Endothelial cell of umbilical vein (primary cell): Measurements from ENCODE around the gene LRP1B. TPM values are rescaled to one million over a fixed set of nuclear protein-coding genes. Genes with fewer than 3 reads are reported as not detected.

ENCODE experiments used
- BruUV-seq: library from RNA; stranded (reverse); fragments of 400-500 nt; replicated peaks from 2 replicates; lab custom pipeline; 2021; lab: Mats Ljungman, UMichigan
- CTCF ChIA-PET: fragments of 300-600, 350-600 bp; sonication (Branson Sonifier 250); formaldehyde crosslinking; loops from one replicate; lab custom pipeline; 2021; ENCODE audit warnings: antibody characterized with exemption, inconsistent platforms; lab: Charles Lee
- POLR2A ChIA-PET: fragments of 300-600, 350-600 bp; sonication (Branson Sonifier 250); formaldehyde crosslinking; loops from one replicate; lab custom pipeline; 2021; ENCODE audit warnings: antibody characterized with exemption, inconsistent platforms; lab: Charles Lee
- DNase-seq: peaks from one replicate; pipeline ENCODE4 v3.0.0-alpha.2; 2011; ENCODE audit warnings: low read depth, low spot score
- FAIRE-seq: peaks from 2 replicates; lab custom pipeline; 2011; peaks lifted over from hg19 to GRCh38; lab: Jason Lieb, UNC
- H2AFZ ChIP-seq: 2 replicates; pipeline ENCODE4 v1.6.0; 2012; ENCODE audit warnings: low read depth, low read length, control low read depth, inconsistent platforms
- H3K27ac ChIP-seq: 2 replicates; pipeline ENCODE4 v1.5.1; 2011; ENCODE audit warnings: low read depth, mild to moderate bottlenecking, control low read depth, low read length, moderate library complexity; ENCODE audit not compliant: insufficient read depth
- H3K27me3 ChIP-seq, 2 experiments: 2 replicates each; pipeline versions ENCODE4 v1.6.0 to v1.6.1; 2011; ENCODE audit warnings: low read length in 2 of 2, mixed read lengths in 1 of 2; ENCODE audit not compliant: control insufficient read depth in 2 of 2, insufficient read depth in 2 of 2
- H3K36me3 ChIP-seq, 2 experiments: 2 replicates in 1 of 2; 3 replicates in 1 of 2; pipeline ENCODE4 v1.5.1; 2011; ENCODE audit warnings: low read length in 2 of 2, mild to moderate bottlenecking in 1 of 2, moderate library complexity in 1 of 2; ENCODE audit not compliant: control insufficient read depth in 2 of 2, insufficient read depth in 2 of 2; ENCODE audit errors: extremely low read depth in 1 of 2
- H3K4me1 ChIP-seq: 3 replicates; pipeline ENCODE4 v1.5.1; 2011; ENCODE audit warnings: mild to moderate bottlenecking, low read length; ENCODE audit not compliant: control insufficient read depth, insufficient read depth; ENCODE audit errors: extremely low read depth
- H3K4me2 ChIP-seq: 2 replicates; pipeline ENCODE4 v1.6.1; 2011; ENCODE audit warnings: low read length, control low read depth, mixed read lengths; ENCODE audit not compliant: insufficient read depth
- H3K4me3 ChIP-seq, 3 experiments: fragments of 200-600 bp in 1 of 3; sonication (generic), shearing (Covaris generic) in 1 of 3; replicated peaks in 1 of 3; 2 replicates each; pipeline ENCODE4 v1.5.1; 2011 to 2016; ENCODE audit warnings: control low read depth in 3 of 3, low read length in 3 of 3, mild to moderate bottlenecking in 2 of 3, inconsistent platforms in 1 of 3, low read depth in 1 of 3, moderate library complexity in 1 of 3; ENCODE audit not compliant: insufficient read depth in 1 of 3
- H3K79me2 ChIP-seq: 2 replicates; pipeline ENCODE4 v1.6.0; 2012; ENCODE audit warnings: low read length, inconsistent platforms; ENCODE audit not compliant: control insufficient read depth, insufficient read depth
- H3K9ac ChIP-seq: replicated peaks from 2 replicates; pipeline ENCODE3; 2011; ENCODE audit warnings: low read length, control low read depth; ENCODE audit not compliant: insufficient read depth; ENCODE audit errors: extremely low read depth
- H3K9me1 ChIP-seq: replicated peaks from 3 replicates; pipeline ENCODE4 v1.6.0; 2011; ENCODE audit warnings: mild to moderate bottlenecking, low read length; ENCODE audit not compliant: control insufficient read depth, insufficient read depth; ENCODE audit errors: extremely low read depth
- H3K9me3 ChIP-seq: replicated peaks from 2 replicates; pipeline ENCODE4 v1.5.1; 2012; ENCODE audit warnings: low read length, inconsistent platforms; ENCODE audit not compliant: control insufficient read depth, insufficient read depth
- H4K20me1 ChIP-seq: replicated peaks from 2 replicates; pipeline ENCODE3; 2011; ENCODE audit warnings: mild to moderate bottlenecking, low read length; ENCODE audit not compliant: control insufficient read depth, insufficient read depth; ENCODE audit errors: extremely low read depth
- EZH2 ChIP-seq: IDR thresholded peaks from 2 replicates; pipeline ENCODE4 v1.6.1; 2012; ENCODE audit warnings: borderline replicate concordance, low read depth, mild to moderate bottlenecking, moderate library complexity, low read length, inconsistent platforms; ENCODE audit not compliant: severe bottlenecking
- FOS ChIP-seq: IDR thresholded peaks from 2 replicates; pipeline ENCODE4 v1.6.1; 2011; ENCODE audit warnings: mild to moderate bottlenecking, low read length, moderate library complexity, borderline replicate concordance; ENCODE audit not compliant: insufficient read depth
- GATA2 ChIP-seq: IDR thresholded peaks from 2 replicates; pipeline ENCODE4 v1.7.0; 2011; ENCODE audit warnings: low read depth, mild to moderate bottlenecking, moderate library complexity, mixed read lengths, low read length; ENCODE audit not compliant: insufficient read length, insufficient read depth
- MYC ChIP-seq: IDR thresholded peaks from one replicate; pipeline ENCODE4 v1.6.1; 2011; ENCODE audit warnings: mild to moderate bottlenecking, low read depth, low read length
- POLR2A ChIP-seq: IDR thresholded peaks from 2 replicates; pipeline ENCODE4 v1.6.1; 2012; ENCODE audit warnings: low read depth, mild to moderate bottlenecking, control low read depth, low read length
- POLR2AphosphoS5 ChIP-seq: IDR thresholded peaks from 2 replicates; pipeline ENCODE4 v1.6.1; 2012; ENCODE audit warnings: low read depth, mild to moderate bottlenecking, control low read depth, low read length, moderate library complexity; ENCODE audit not compliant: insufficient read depth
- dilution Hi-C: fragments of 300-500 bp; cut with MboI; formaldehyde crosslinking; loops from one replicate; pipeline ENCODE4 v1.15.0; 2019; ENCODE audit warnings: low sequenced_read_pairs; ENCODE audit not compliant: extremely low pct_ligation_motif_present
- intact Hi-C: fragments of 100-400 bp; cut with micrococcal nuclease; formaldehyde crosslinking; loops from one replicate; pipeline ENCODE4 v1.10.0; 2022
- polyA plus RNA-seq, 4 experiments: library from polyadenylated mRNA; depleted of rRNA in 3 of 4; stranded (reverse) in 3 of 4; unstranded in 1 of 4; fragments of >200 nt; gene quantifications; 2 replicates each; pipeline versions ENCODE4 v1.2.1 to v1.2.3, GENCODE V29; 2011 to 2012; ENCODE audit warnings: missing spikeins in 1 of 4
- total RNA-seq: library from RNA; stranded (reverse); gene quantifications from 2 replicates; pipeline ENCODE4 v1.2.3, GENCODE V29; 2021

Gene LRP1B
- total and polyA plus RNA-seq, 2 donors (not counting 3 experiments of a cell fraction or from before 2014, with no cell fraction given): 0.03 to 0.07 TPM

GRCh38 chr2:140528982-140529381, 1601.8 kb downstream of the LRP1B start:
- Histone ChIP-seq H3K27me3 (no peaks in the 10 kb centered on the region), H4K20me1 (no peaks in the 10 kb centered on the region), H3K4me1 (no peaks in the 10 kb centered on the region), H3K9ac (no peak overlapping the region), H3K27ac (no peak overlapping the region), H3K36me3 (no peaks in the 10 kb centered on the region), H3K79me2 (no peaks in the 10 kb centered on the region), H3K4me2 (no peak overlapping the region), H3K4me3 (no peak overlapping the region), H2AFZ (no peak overlapping the region), H3K9me1 (no peaks in the 10 kb centered on the region), H3K9me3 (no peaks in the 10 kb centered on the region)
- intact Hi-C loops (no loop called here), dilution Hi-C loops (no loop called here)
- POLR2A ChIA-PET: interaction anchor here (0.6 kb wide), 1 partner anchor 94 kb away, joined by 4 read pairs; no protein-coding TSS in a partner anchor
- TF ChIP-seq GATA2: no peak
- TF ChIP-seq EZH2: no peak
- no peak for TF ChIP-seq POLR2A
- TF ChIP-seq POLR2AphosphoS5: no peak
- no TSS peak for BruUV-seq
- CTCF ChIA-PET: interaction anchor here (0.7 to 1.0 kb wide), 2 partner anchors 22 to 335 kb away, joined by 3 read pairs; no protein-coding TSS in a partner anchor
- FAIRE-seq: no peak
- no peak for DNase-seq

- no peak for FAIRE-seq
- ChIA-PET CTCF (no interaction called here), POLR2A (no interaction called here)
- TF ChIP-seq MYC (no peak), GATA2 (peak; percentile 17), FOS (peak; percentile 42)
- H3K4me1 ChIP-seq: no peaks in the 10 kb centered on the region
- peak; percentile 43 for DNase-seq
- dilution Hi-C loops: no loop called here
- H3K4me2 ChIP-seq: no peak overlapping the region
- H3K4me3 ChIP-seq: no peak overlapping the region
- H3K79me2 ChIP-seq: no peaks in the 10 kb centered on the region
- H2AFZ ChIP-seq: no peak overlapping the region
- H3K36me3 ChIP-seq: no peaks in the 10 kb centered on the region
- H3K9me1 ChIP-seq: no peaks in the 10 kb centered on the region
- no peak overlapping the region for H3K9ac ChIP-seq
- H3K9me3 ChIP-seq: no peaks in the 10 kb centered on the region
- intact Hi-C loops: no loop called here
- H3K27me3 ChIP-seq: no peaks in the 10 kb centered on the region
- no peak overlapping the region for H3K27ac ChIP-seq
- BruUV-seq: no TSS peak
- H4K20me1 ChIP-seq: no peaks in the 10 kb centered on the region
These were observed 1604.2 kb downstream of the LRP1B start for GRCh38 chr2:140526575-140526974.
